A549 (cell line): ENCODE results near the gene PTPRK. TPM values are rescaled to one million over a fixed set of nuclear protein-coding genes. Genes with fewer than 3 reads are reported as not detected.

ENCODE experiments used
- ATAC-seq, 2 experiments: fragments of 200-7000 bp in 1 of 2; fragments of >200 bp in 1 of 2; cut with Nextera tagmentation in 1 of 2; cut with Tn5 transposase in 1 of 2; 3 replicates each; pipeline versions ENCODE4 v1.8.0 to v1.9.1; 2018 to 2020; ENCODE audit warnings: mild to moderate bottlenecking in 1 of 2, moderate library complexity in 1 of 2
- CTCF ChIA-PET: fragments of 300-600 bp; sonication (Branson Sonifier 250); formaldehyde crosslinking; extraction: SDS; loops from one replicate; lab custom pipeline; 2021; ENCODE audit warnings: antibody characterized with exemption, inconsistent platforms; lab: Yijun Ruan, JAX
- POLR2A ChIA-PET: fragments of 350-600 bp; formaldehyde crosslinking; extraction: SDS; loops from one replicate; lab custom pipeline; 2021; ENCODE audit warnings: antibody characterized with exemption, inconsistent platforms; lab: Yijun Ruan, JAX
- DNase-seq, 2 experiments: peaks; one replicate each; pipeline versions ENCODE4 v3.0.0 to v3.0.0-alpha.2; 2011 to 2016; ENCODE audit warnings: low read depth in 1 of 2, low spot score in 1 of 2
- FAIRE-seq: peaks from 2 replicates; lab custom pipeline; 2011; peaks lifted over from hg19 to GRCh38; lab: Jason Lieb, UNC
- H3K27ac ChIP-seq, 2 experiments: fragments of >200 bp; sonication (Bioruptor Twin); formaldehyde crosslinking; 3 replicates each; pipeline ENCODE4 v1.5.1; 2016 to 2017
- H3K4me1 ChIP-seq: fragments of >200 bp; sonication (Bioruptor Twin); formaldehyde crosslinking; 3 replicates; pipeline ENCODE4 v1.6.1; 2016
- H3K4me2 ChIP-seq: fragments of >200 bp; sonication (Bioruptor Twin); formaldehyde crosslinking; 3 replicates; pipeline ENCODE4 v1.6.1; 2016
- H3K4me3 ChIP-seq: fragments of >200 bp; sonication (Bioruptor Twin); formaldehyde crosslinking; 3 replicates; pipeline ENCODE4 v1.5.1; 2016
- H3K9me3 ChIP-seq: fragments of >200 bp; sonication (Bioruptor Twin); formaldehyde crosslinking; 3 replicates; pipeline ENCODE4 v1.6.1; 2016
- BHLHE40 ChIP-seq: IDR thresholded peaks from 2 replicates; pipeline ENCODE4 v1.6.1; 2012; ENCODE audit warnings: low read depth, low read length, inconsistent platforms
- CBX2 ChIP-seq: fragments of 200-600 bp; sonication (generic); IDR thresholded peaks from 2 replicates; pipeline ENCODE4 v1.6.1; 2016; ENCODE audit warnings: low read depth, mild to moderate bottlenecking, borderline replicate concordance
- CBX8 ChIP-seq: fragments of 200-600 bp; sonication (generic); IDR thresholded peaks from 2 replicates; pipeline ENCODE4 v1.6.1; 2016
- CHD2 ChIP-seq: fragments of 150-350 bp; IDR thresholded peaks from 2 replicates; pipeline ENCODE4 v1.6.1; 2014; ENCODE audit warnings: low read length; ENCODE audit not compliant: partially characterized antibody
- FOXS1 ChIP-seq: fragments of 250-450 bp; sonication (Bioruptor Pico); IDR thresholded peaks from 2 replicates; pipeline ENCODE4 v1.5.0; 2020; ENCODE audit warnings: mild to moderate bottlenecking, moderate library complexity
- GATA3 ChIP-seq: IDR thresholded peaks from 2 replicates; pipeline ENCODE4 v1.6.1; 2012; ENCODE audit warnings: borderline replicate concordance
- HDAC2 ChIP-seq: fragments of 200-600 bp; sonication (generic); IDR thresholded peaks from 2 replicates; pipeline ENCODE4 v1.6.1; 2016
- NPAS2 ChIP-seq: fragments of 250-450 bp; sonication (Bioruptor Pico); IDR thresholded peaks from 2 replicates; pipeline ENCODE4 v1.8.0; 2022; ENCODE audit warnings: mild to moderate bottlenecking, moderate library complexity, borderline replicate concordance
- POLR2A ChIP-seq: IDR thresholded peaks from 2 replicates; pipeline ENCODE4 v1.6.1; 2012; ENCODE audit warnings: mild to moderate bottlenecking, low read length
- RAD21 ChIP-seq, 2 experiments: fragments of >200 bp in 1 of 2; sonication (Bioruptor Twin) in 1 of 2; formaldehyde crosslinking in 1 of 2; IDR thresholded peaks in 1 of 2; conservative IDR thresholded peaks in 1 of 2; 2 replicates in 1 of 2; 3 replicates in 1 of 2; pipeline ENCODE4 v1.6.1; 2012 to 2018; ENCODE audit warnings: inconsistent platforms in 1 of 2
- RCOR1 ChIP-seq: fragments of 150-350 bp; IDR thresholded peaks from 2 replicates; pipeline ENCODE4 v1.6.1; 2014; ENCODE audit warnings: antibody characterized with exemption, low read length, low read depth
- RNF2 ChIP-seq: fragments of 200-600 bp; sonication (generic); IDR thresholded peaks from 2 replicates; pipeline ENCODE4 v1.6.1; 2016; ENCODE audit warnings: low read depth, mild to moderate bottlenecking, antibody characterized with exemption, moderate library complexity, borderline replicate concordance
- SMC3 ChIP-seq: fragments of >200 bp; sonication (Bioruptor Twin); formaldehyde crosslinking; IDR thresholded peaks from 3 replicates; pipeline ENCODE4 v1.6.1; 2018; ENCODE audit warnings: inconsistent platforms
- TP53 ChIP-seq: fragments of 250-450 bp; sonication (Bioruptor Pico); IDR thresholded peaks from 2 replicates; pipeline ENCODE4 v1.5.0; 2021; ENCODE audit warnings: mild to moderate bottlenecking, moderate library complexity
- ZC3H11A ChIP-seq: fragments of 450-650 bp; IDR thresholded peaks from 2 replicates; pipeline ENCODE4 v1.6.1; 2014; ENCODE audit warnings: antibody characterized with exemption, mild to moderate bottlenecking
- ZFP36 ChIP-seq: fragments of 450-650 bp; IDR thresholded peaks from 2 replicates; pipeline ENCODE4 v1.6.1; 2014; ENCODE audit warnings: borderline replicate concordance; ENCODE audit not compliant: partially characterized antibody
- WGBS: methylation state at CpG from one replicate; pipeline ENCODE4 v1.1.6; 2017; ENCODE audit errors: missing lambda C conversion rate; 5-methylcytosine and 5-hydroxymethylcytosine counted together
- polyA plus RNA-seq, 4 experiments: library from polyadenylated mRNA; depleted of rRNA in 3 of 4; stranded (reverse); fragments of >200 nt; fragmentation: RNase III in 1 of 4; extraction: RNeasy Plus Mini Kit Qiagen cat#74134 plus additional on column Dnase treatment in 1 of 4; gene quantifications; 2 replicates in 3 of 4; 3 replicates in 1 of 4; pipeline ENCODE4 v1.2.3, GENCODE V29; 2011 to 2017
- TF ChIP-seq, protein P1 (sequence below): IDR thresholded peaks from 2 replicates; pipeline ENCODE4 v1.6.1; 2012; ENCODE audit warnings: low read depth, borderline replicate concordance
- TF ChIP-seq, protein P2 (sequence below): IDR thresholded peaks from 2 replicates; pipeline ENCODE4 v1.6.1; 2012
- TF ChIP-seq, protein P3 (sequence below): fragments of >200 bp; sonication (Bioruptor Twin); formaldehyde crosslinking; IDR thresholded peaks from 3 replicates; pipeline ENCODE4 v1.5.1; 2016
- TF ChIP-seq, protein P4 (sequence below): fragments of 250-450 bp; sonication (Bioruptor Pico); IDR thresholded peaks from 2 replicates; pipeline ENCODE4 v1.5.0; 2021; ENCODE audit warnings: mild to moderate bottlenecking, moderate library complexity, borderline replicate concordance
- TF ChIP-seq, protein P5 (sequence below): fragments of 200-600 bp; sonication (generic); IDR thresholded peaks from 2 replicates; pipeline ENCODE4 v1.6.1; 2016; ENCODE audit warnings: antibody characterized with exemption, mild to moderate bottlenecking, moderate library complexity

The PTPRK gene
- polyA plus RNA-seq, 2 of the 4 experiments (the other 2 are of a cell fraction): 14.4 to 16.1 TPM

DNA sequence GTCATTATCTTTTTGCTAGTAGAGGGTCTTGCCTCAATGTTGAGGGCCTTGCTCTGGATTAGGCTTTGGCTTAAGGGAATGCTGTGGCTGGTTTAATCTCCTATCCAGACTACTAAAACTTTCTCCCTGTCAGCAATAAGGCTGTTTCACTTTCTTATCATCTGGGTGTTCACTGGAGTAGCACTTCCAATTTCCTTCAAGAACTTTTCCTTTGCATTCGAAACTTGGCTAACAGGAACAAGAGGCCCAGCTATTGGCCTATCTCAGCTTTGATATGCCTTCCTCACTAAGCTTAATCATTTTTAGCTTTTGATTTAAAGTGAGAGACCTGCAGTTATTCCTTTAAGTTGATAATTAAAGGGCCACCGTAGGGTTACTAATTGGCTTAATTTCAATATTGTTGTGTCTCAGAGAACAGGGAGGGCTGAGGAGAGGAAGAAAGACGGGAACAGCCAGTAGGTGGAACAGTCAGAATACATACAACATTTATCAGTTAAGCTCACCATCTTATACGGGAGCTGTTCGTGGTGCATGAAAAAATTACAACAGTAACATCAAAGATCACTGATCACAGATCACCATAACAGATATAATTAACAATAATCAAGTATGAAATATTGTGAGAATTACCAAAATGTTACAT, 186.7 kb downstream of the PTPRK start:
- ChIA-PET POLR2A (no interaction called here), CTCF (no interaction called here)
- ATAC-seq: no peak
- DNase-seq: no peak
- H3K27ac ChIP-seq: no peak overlapping the region
- FAIRE-seq: no peak
- no peaks in the 10 kb centered on the region for H3K9me3 ChIP-seq
- H3K4me1 ChIP-seq: no peaks in the 10 kb centered on the region
- WGBS: 92% methylated on average over 5 of the region's 5 CpGs
- no peak overlapping the region for H3K4me2 ChIP-seq
- H3K4me3 ChIP-seq: no peak overlapping the region
- no peak for TF ChIP-seq TP53 (CRISPR knock-in tag)
- TF ChIP-seq CBX8: no peak
- TF ChIP-seq ZFP36: no peak
- no peak for TF ChIP-seq CBX2
- TF ChIP-seq, protein P1, sequence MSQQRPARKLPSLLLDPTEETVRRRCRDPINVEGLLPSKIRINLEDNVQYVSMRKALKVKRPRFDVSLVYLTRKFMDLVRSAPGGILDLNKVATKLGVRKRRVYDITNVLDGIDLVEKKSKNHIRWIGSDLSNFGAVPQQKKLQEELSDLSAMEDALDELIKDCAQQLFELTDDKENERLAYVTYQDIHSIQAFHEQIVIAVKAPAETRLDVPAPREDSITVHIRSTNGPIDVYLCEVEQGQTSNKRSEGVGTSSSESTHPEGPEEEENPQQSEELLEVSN: no peak
- no peak for TF ChIP-seq SMC3
- TF ChIP-seq RAD21 (conservative IDR thresholded peaks at IDR 0.05 in 1 of 2, IDR thresholded peaks at IDR 0.05 in 1 of 2): no peak
- no peak for TF ChIP-seq CHD2
- TF ChIP-seq, protein P2, sequence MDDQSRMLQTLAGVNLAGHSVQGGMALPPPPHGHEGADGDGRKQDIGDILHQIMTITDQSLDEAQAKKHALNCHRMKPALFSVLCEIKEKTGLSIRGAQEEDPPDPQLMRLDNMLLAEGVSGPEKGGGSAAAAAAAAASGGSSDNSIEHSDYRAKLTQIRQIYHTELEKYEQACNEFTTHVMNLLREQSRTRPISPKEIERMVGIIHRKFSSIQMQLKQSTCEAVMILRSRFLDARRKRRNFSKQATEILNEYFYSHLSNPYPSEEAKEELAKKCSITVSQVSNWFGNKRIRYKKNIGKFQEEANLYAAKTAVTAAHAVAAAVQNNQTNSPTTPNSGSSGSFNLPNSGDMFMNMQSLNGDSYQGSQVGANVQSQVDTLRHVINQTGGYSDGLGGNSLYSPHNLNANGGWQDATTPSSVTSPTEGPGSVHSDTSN: no peak
- TF ChIP-seq, all 56 proteins: peak for 0

DNA sequence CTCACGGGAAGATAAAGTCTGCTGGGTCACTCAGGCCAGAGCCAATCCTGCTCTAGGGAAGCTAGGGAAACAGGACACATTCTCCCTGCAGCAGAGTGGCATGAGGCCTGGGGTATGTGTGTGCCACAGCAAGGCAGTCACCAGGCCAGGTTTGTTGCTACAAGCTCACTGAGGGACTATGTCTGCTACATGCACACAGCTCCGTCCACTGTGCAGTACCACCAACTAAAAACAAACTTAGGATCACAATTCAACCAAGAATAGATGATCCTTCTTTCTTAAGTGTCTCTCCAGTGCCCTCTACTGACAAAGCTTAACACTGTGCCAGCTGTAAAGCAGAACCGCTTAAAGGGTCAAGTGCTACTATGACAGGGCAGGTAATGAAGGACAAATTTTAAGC, 192.5 kb downstream of the PTPRK start:
- TF ChIP-seq, protein P3, sequence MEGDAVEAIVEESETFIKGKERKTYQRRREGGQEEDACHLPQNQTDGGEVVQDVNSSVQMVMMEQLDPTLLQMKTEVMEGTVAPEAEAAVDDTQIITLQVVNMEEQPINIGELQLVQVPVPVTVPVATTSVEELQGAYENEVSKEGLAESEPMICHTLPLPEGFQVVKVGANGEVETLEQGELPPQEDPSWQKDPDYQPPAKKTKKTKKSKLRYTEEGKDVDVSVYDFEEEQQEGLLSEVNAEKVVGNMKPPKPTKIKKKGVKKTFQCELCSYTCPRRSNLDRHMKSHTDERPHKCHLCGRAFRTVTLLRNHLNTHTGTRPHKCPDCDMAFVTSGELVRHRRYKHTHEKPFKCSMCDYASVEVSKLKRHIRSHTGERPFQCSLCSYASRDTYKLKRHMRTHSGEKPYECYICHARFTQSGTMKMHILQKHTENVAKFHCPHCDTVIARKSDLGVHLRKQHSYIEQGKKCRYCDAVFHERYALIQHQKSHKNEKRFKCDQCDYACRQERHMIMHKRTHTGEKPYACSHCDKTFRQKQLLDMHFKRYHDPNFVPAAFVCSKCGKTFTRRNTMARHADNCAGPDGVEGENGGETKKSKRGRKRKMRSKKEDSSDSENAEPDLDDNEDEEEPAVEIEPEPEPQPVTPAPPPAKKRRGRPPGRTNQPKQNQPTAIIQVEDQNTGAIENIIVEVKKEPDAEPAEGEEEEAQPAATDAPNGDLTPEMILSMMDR: peak; percentile 17; the same call in 1 of the 3 replicates
- TF ChIP-seq, protein P1: no peak
- TF ChIP-seq SMC3 (0 out of 3 replicates have a peak, but pooled peaks have one; percentile 5), RAD21 (conservative IDR thresholded peaks at IDR 0.05 in 1 of 2, IDR thresholded peaks at IDR 0.05 in 1 of 2) (peak in 1 of 2 experiments; percentile 40; a peak in 2 of 5 replicates)
- H3K4me2 ChIP-seq: no peak overlapping the region
- ChIA-PET POLR2A (no interaction called here), CTCF (interaction anchor here (1.1 kb wide), 1 partner anchor 472 kb away, joined by 3 read pairs; no protein-coding TSS in a partner anchor)
- WGBS: 90% methylated on average over 3 of the region's 3 CpGs
- H3K4me3 ChIP-seq: no peak overlapping the region
- H3K27ac ChIP-seq: no peak overlapping the region
- no peaks in the 10 kb centered on the region for H3K4me1 ChIP-seq
- FAIRE-seq (no peak), DNase-seq (peak in 1 of 2 experiments; percentile 19), ATAC-seq (no peak; a peak in 1 of 6 replicates)
- H3K9me3 ChIP-seq: no peaks in the 10 kb centered on the region

DNA sequence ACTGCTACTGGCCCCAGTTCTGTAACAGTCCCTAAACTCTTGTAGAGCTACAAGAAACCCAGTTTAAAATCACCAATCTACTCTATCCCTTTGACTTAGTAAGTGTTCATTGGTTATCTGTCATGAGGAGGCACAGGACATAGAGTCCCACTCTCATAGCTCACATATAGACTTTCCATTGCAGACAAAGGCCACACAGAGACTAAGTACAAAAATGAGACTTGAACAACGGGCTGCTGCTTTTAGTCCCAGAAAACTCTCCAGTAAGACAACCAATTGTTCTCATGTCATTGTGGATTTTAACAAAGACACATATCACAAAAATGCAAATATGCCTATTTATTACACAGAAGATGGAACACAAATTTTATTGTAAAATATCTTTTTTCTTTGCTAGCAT, 197.4 kb downstream of the PTPRK start:
- CTCF ChIA-PET: no interaction called here
- ATAC-seq (no peak), DNase-seq (no peak), FAIRE-seq (no peak)
- H3K4me2 ChIP-seq: no peak overlapping the region
- no peak overlapping the region for H3K27ac ChIP-seq
- WGBS: 88% methylated on average over 1 of the region's 1 CpG
- no peaks in the 10 kb centered on the region for H3K9me3 ChIP-seq
- no peak overlapping the region for H3K4me3 ChIP-seq
- H3K4me1 ChIP-seq: no peaks in the 10 kb centered on the region
- POLR2A ChIA-PET: no interaction called here
- TF ChIP-seq FOXS1 (CRISPR knock-in tag) (no peak), RCOR1 (no peak), RNF2 (no peak), TP53 (CRISPR knock-in tag) (no peak), NPAS2 (CRISPR knock-in tag) (no peak), BHLHE40 (no peak), POLR2A (no peak), ZC3H11A (no peak), GATA3 (no peak), RAD21 (conservative IDR thresholded peaks at IDR 0.05 in 1 of 2, IDR thresholded peaks at IDR 0.05 in 1 of 2) (no peak), HDAC2 (no peak)
- TF ChIP-seq, protein P4, sequence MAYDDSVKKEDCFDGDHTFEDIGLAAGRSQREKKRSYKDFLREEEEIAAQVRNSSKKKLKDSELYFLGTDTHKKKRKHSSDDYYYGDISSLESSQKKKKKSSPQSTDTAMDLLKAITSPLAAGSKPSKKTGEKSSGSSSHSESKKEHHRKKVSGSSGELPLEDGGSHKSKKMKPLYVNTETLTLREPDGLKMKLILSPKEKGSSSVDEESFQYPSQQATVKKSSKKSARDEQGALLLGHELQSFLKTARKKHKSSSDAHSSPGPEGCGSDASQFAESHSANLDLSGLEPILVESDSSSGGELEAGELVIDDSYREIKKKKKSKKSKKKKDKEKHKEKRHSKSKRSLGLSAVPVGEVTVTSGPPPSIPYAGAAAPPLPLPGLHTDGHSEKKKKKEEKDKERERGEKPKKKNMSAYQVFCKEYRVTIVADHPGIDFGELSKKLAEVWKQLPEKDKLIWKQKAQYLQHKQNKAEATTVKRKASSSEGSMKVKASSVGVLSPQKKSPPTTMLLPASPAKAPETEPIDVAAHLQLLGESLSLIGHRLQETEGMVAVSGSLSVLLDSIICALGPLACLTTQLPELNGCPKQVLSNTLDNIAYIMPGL (CRISPR knock-in tag): no peak
- TF ChIP-seq, protein P5, sequence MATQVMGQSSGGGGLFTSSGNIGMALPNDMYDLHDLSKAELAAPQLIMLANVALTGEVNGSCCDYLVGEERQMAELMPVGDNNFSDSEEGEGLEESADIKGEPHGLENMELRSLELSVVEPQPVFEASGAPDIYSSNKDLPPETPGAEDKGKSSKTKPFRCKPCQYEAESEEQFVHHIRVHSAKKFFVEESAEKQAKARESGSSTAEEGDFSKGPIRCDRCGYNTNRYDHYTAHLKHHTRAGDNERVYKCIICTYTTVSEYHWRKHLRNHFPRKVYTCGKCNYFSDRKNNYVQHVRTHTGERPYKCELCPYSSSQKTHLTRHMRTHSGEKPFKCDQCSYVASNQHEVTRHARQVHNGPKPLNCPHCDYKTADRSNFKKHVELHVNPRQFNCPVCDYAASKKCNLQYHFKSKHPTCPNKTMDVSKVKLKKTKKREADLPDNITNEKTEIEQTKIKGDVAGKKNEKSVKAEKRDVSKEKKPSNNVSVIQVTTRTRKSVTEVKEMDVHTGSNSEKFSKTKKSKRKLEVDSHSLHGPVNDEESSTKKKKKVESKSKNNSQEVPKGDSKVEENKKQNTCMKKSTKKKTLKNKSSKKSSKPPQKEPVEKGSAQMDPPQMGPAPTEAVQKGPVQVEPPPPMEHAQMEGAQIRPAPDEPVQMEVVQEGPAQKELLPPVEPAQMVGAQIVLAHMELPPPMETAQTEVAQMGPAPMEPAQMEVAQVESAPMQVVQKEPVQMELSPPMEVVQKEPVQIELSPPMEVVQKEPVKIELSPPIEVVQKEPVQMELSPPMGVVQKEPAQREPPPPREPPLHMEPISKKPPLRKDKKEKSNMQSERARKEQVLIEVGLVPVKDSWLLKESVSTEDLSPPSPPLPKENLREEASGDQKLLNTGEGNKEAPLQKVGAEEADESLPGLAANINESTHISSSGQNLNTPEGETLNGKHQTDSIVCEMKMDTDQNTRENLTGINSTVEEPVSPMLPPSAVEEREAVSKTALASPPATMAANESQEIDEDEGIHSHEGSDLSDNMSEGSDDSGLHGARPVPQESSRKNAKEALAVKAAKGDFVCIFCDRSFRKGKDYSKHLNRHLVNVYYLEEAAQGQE: no peak
